Measurements from ENCODE around the gene KIFAP3. TPM values are rescaled to one million over a fixed set of nuclear protein-coding genes. Genes with fewer than 3 reads are reported as not detected.

Gene KIFAP3
- total RNA-seq, 1 experiment from 2014 or later: 20.0 TPM

DNA sequence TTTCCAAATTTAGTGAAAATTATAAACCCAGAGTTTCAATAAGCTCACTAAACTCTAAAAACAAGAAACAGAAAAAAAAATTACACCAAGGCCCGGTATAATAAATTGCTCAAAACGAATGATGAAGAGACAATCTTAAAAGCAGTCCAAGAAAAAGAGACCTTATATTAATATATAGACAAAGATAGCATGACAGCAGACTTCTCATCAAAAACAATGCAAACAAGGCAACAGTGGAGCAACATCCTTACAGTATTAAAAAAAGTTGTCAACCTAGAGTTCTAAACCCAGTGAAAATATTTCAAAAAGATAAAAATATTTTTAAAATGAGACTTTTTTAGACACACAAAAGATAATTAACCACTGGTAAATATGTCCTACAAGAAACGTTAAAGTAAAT is 46.7 kb downstream of the KIFAP3 start:
- peaks cover 10% of the 10 kb centered on the region; the same call in 1 of the 2 replicates for H3K9me3 ChIP-seq (ENCODE audit: control insufficient read depth, insufficient read depth, low read depth, low read length)
- H3K4me3 ChIP-seq (ENCODE audit: low read depth in 2 of 2, low read length in 2 of 2): no peak overlapping the region
- H3K36me3 ChIP-seq (ENCODE audit: control insufficient read depth, insufficient read depth, low read length): no peaks in the 10 kb centered on the region
- TF ChIP-seq TCF7L2 (IDR thresholded peaks at IDR 0.05; ENCODE audit: low read depth, low read length): no peak
- no peak for TF ChIP-seq REST (IDR thresholded peaks at IDR 0.05; ENCODE audit: insufficient read depth in 1 of 2, low read depth in 2 of 2, low read length in 1 of 2)
- no peak for TF ChIP-seq POLR2AphosphoS5 (IDR thresholded peaks at IDR 0.05; ENCODE audit: low read depth, low read length)
- TF ChIP-seq, protein P1, sequence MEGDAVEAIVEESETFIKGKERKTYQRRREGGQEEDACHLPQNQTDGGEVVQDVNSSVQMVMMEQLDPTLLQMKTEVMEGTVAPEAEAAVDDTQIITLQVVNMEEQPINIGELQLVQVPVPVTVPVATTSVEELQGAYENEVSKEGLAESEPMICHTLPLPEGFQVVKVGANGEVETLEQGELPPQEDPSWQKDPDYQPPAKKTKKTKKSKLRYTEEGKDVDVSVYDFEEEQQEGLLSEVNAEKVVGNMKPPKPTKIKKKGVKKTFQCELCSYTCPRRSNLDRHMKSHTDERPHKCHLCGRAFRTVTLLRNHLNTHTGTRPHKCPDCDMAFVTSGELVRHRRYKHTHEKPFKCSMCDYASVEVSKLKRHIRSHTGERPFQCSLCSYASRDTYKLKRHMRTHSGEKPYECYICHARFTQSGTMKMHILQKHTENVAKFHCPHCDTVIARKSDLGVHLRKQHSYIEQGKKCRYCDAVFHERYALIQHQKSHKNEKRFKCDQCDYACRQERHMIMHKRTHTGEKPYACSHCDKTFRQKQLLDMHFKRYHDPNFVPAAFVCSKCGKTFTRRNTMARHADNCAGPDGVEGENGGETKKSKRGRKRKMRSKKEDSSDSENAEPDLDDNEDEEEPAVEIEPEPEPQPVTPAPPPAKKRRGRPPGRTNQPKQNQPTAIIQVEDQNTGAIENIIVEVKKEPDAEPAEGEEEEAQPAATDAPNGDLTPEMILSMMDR (IDR thresholded peaks at IDR 0.05): no peak
- no peaks in the 10 kb centered on the region; the same call in 1 of the 2 replicates for H3K4me1 ChIP-seq (ENCODE audit: control insufficient read depth, insufficient read depth, low read length)
- in situ Hi-C loops (cut with HindIII; ENCODE audit: low pct_unique_long_range_greater_than_20kb, low sequenced_read_pairs): no loop called here
- no peak overlapping the region for H3K27ac ChIP-seq (ENCODE audit: low read length)
- CTCF ChIA-PET: no interaction called here
- POLR2A ChIA-PET: no interaction called here
- intact Hi-C loops (cut with micrococcal nuclease; ENCODE audit: unreplicated experiment): no loop called here
- DNase-seq (ENCODE audit: low read depth, low spot score) (no peak), ATAC-seq (no peak)
- no peaks in the 10 kb centered on the region for H3K27me3 ChIP-seq (ENCODE audit: control insufficient read depth, insufficient read depth, low read length)
- no TSS peak for BruUV-seq (replicated peaks)

GRCh38 chr1:170020859-170021258 is 53.6 kb downstream of the KIFAP3 start:
- intact Hi-C loops (cut with micrococcal nuclease; ENCODE audit: unreplicated experiment): no loop called here
- ChIA-PET CTCF (no interaction called here), POLR2A (no interaction called here)
- no TSS peak for BruUV-seq (replicated peaks)
- no peak for ATAC-seq
- Histone ChIP-seq H3K9me3 (ENCODE audit: control insufficient read depth, insufficient read depth, low read depth, low read length) (no peaks in the 10 kb centered on the region), H3K4me1 (ENCODE audit: control insufficient read depth, insufficient read depth, low read length) (no peaks in the 10 kb centered on the region), H3K36me3 (ENCODE audit: control insufficient read depth, insufficient read depth, low read length) (no peaks in the 10 kb centered on the region), H3K4me3 (ENCODE audit: low read depth in 2 of 2, low read length in 2 of 2) (no peak overlapping the region), H3K27me3 (ENCODE audit: control insufficient read depth, insufficient read depth, low read length) (no peaks in the 10 kb centered on the region), H3K27ac (ENCODE audit: low read length) (no peak overlapping the region)
- in situ Hi-C loops (cut with HindIII; ENCODE audit: low pct_unique_long_range_greater_than_20kb, low sequenced_read_pairs): no loop called here
- TF ChIP-seq, protein P1 (IDR thresholded peaks at IDR 0.05): no peak
- no peak for TF ChIP-seq TCF7L2 (IDR thresholded peaks at IDR 0.05; ENCODE audit: low read depth, low read length)
- TF ChIP-seq POLR2AphosphoS5 (IDR thresholded peaks at IDR 0.05; ENCODE audit: low read depth, low read length): no peak
- no peak for TF ChIP-seq REST (IDR thresholded peaks at IDR 0.05; ENCODE audit: insufficient read depth in 1 of 2, low read depth in 2 of 2, low read length in 1 of 2)
- TF ChIP-seq SIN3A (IDR thresholded peaks at IDR 0.05; ENCODE audit: borderline replicate concordance, insufficient read depth, low read depth, low read length): no peak
- DNase-seq (ENCODE audit: low read depth, low spot score): no peak
